Measurements from ENCODE around the gene THADA.

GRCh38 chr2:43194121-43194869 is 401.5 kb downstream of the THADA start:
- TF ChIP-seq CTCF (IDR thresholded peaks at IDR 0.05; ENCODE audit: insufficient read depth, low read length, poor library complexity, severe bottlenecking) (no peak), EZH2phosphoT487 (conservative IDR thresholded peaks at IDR 0.05; ENCODE audit: low read length) (no peak)
